ENCODE results near the gene LRIG1.

Gene LRIG1

GRCh38 chr3:66398228-66399025 lies 102.4 kb downstream of the LRIG1 start:
- TF ChIP-seq CEBPB (IDR thresholded peaks at IDR 0.05): no peak
- TF ChIP-seq ZBTB7A (IDR thresholded peaks at IDR 0.05; ENCODE audit: low read depth): no peak
- no peak for TF ChIP-seq TAF1 (IDR thresholded peaks at IDR 0.05; ENCODE audit: low read depth)

- TF ChIP-seq CEBPB (IDR thresholded peaks at IDR 0.05) (peak; percentile 69), YY1 (IDR thresholded peaks at IDR 0.05; ENCODE audit: low read depth) (no peak), EGR1 (IDR thresholded peaks at IDR 0.05) (no peak), MAX (IDR thresholded peaks at IDR 0.05) (no peak), CREB1 (IDR thresholded peaks at IDR 0.05; ENCODE audit: low read depth) (no peak), NFIC (IDR thresholded peaks at IDR 0.05) (no peak), USF1 (IDR thresholded peaks at IDR 0.05) (no peak), ZBTB7A (IDR thresholded peaks at IDR 0.05; ENCODE audit: low read depth) (no peak)
Measured at GRCh38 chr3:66397745-66398144, 103.1 kb downstream of the LRIG1 start.

GRCh38 chr3:66396888-66397287 lies 103.9 kb downstream of the LRIG1 start:
- TF ChIP-seq YY1 (IDR thresholded peaks at IDR 0.05; ENCODE audit: low read depth): no peak
- TF ChIP-seq TEAD4 (IDR thresholded peaks at IDR 0.05): no peak
- TF ChIP-seq NFIC (IDR thresholded peaks at IDR 0.05): no peak
- no peak for TF ChIP-seq MAX (IDR thresholded peaks at IDR 0.05)
- TF ChIP-seq ZBTB7A (IDR thresholded peaks at IDR 0.05; ENCODE audit: low read depth): no peak
- TF ChIP-seq EGR1 (IDR thresholded peaks at IDR 0.05): no peak
- TF ChIP-seq EP300 (IDR thresholded peaks at IDR 0.05; ENCODE audit: borderline replicate concordance): no peak

GRCh38 chr3:66396161-66396760 lies 104.6 kb downstream of the LRIG1 start:
- TF ChIP-seq YY1 (IDR thresholded peaks at IDR 0.05; ENCODE audit: low read depth) (no peak), EGR1 (IDR thresholded peaks at IDR 0.05) (no peak), NFIC (IDR thresholded peaks at IDR 0.05) (no peak), TAF1 (IDR thresholded peaks at IDR 0.05; ENCODE audit: low read depth) (no peak), TEAD4 (IDR thresholded peaks at IDR 0.05) (no peak), RAD21 (IDR thresholded peaks at IDR 0.05; ENCODE audit: low read depth) (no peak), TCF12 (IDR thresholded peaks at IDR 0.05; ENCODE audit: low read depth) (no peak), CREB1 (IDR thresholded peaks at IDR 0.05; ENCODE audit: low read depth) (no peak), REST (IDR thresholded peaks at IDR 0.05; ENCODE audit: low read depth) (no peak), EP300 (IDR thresholded peaks at IDR 0.05; ENCODE audit: borderline replicate concordance) (no peak), CEBPB (IDR thresholded peaks at IDR 0.05) (no peak), USF1 (IDR thresholded peaks at IDR 0.05) (no peak), FOXM1 (IDR thresholded peaks at IDR 0.05; ENCODE audit: borderline replicate concordance, low read depth) (no peak), ZBTB7A (IDR thresholded peaks at IDR 0.05; ENCODE audit: low read depth) (no peak)

- TF ChIP-seq YY1 (IDR thresholded peaks at IDR 0.05; ENCODE audit: low read depth): no peak
- no peak for TF ChIP-seq NFIC (IDR thresholded peaks at IDR 0.05)
- TF ChIP-seq TCF12 (IDR thresholded peaks at IDR 0.05; ENCODE audit: low read depth): no peak
- TF ChIP-seq EP300 (IDR thresholded peaks at IDR 0.05; ENCODE audit: borderline replicate concordance): no peak
- no peak for TF ChIP-seq USF1 (IDR thresholded peaks at IDR 0.05)
- TF ChIP-seq CREB1 (IDR thresholded peaks at IDR 0.05; ENCODE audit: low read depth): no peak
- no peak for TF ChIP-seq REST (IDR thresholded peaks at IDR 0.05; ENCODE audit: low read depth)
- TF ChIP-seq CEBPB (IDR thresholded peaks at IDR 0.05): no peak
- TF ChIP-seq MAX (IDR thresholded peaks at IDR 0.05): no peak
- no peak for TF ChIP-seq EGR1 (IDR thresholded peaks at IDR 0.05)
- TF ChIP-seq TEAD4 (IDR thresholded peaks at IDR 0.05): no peak
- no peak for TF ChIP-seq ZBTB7A (IDR thresholded peaks at IDR 0.05; ENCODE audit: low read depth)
Measured at GRCh38 chr3:66395635-66396034, 105.2 kb downstream of the LRIG1 start.

All from Ishikawa (cell line).